ENCODE results near the gene ITGB2.

Gene ITGB2

DNA sequence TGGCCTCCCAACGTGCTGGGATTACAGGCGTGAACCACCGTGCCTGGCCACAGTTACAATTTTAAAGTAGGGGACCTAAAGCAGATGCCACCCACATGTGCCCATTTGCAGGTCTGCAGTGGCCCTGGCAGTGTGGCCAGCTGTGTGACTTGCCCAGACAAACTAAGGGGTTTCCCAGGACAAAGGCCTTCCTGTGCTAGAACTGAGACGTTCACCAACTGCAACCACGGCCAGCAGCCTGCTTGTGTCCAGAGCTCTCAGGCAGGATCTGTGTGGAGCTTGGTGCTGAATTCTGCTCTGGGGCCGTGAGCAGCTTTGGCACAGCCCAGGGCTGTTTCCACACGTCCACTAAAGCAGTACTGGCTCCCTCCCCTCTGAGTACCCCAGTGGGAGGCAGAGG, 36.6 kb downstream of the ITGB2 start:
- Histone ChIP-seq H4K20me1 (ENCODE audit: insufficient read depth, low read length, poor library complexity, severe bottlenecking) (no peaks in the 10 kb centered on the region), H3K27me3 (ENCODE audit: insufficient read depth, low read length, poor library complexity, severe bottlenecking) (no peaks in the 10 kb centered on the region), H3K9me2 (replicated peaks; ENCODE audit: low read depth, low read length) (no peaks in the 10 kb centered on the region), H3K79me2 (ENCODE audit: insufficient read depth, low read length) (no peaks in the 10 kb centered on the region), H3K36me3 (ENCODE audit: insufficient read depth, low read length) (no peaks in the 10 kb centered on the region; the same call in 1 of the 2 replicates), H3K9ac (ENCODE audit: low read depth, low read length, poor library complexity, severe bottlenecking) (no peak overlapping the region), H3K9me3 (ENCODE audit: insufficient read depth, low read depth, low read length) (no peaks in the 10 kb centered on the region), H2AFZ (ENCODE audit: low read length) (no peak overlapping the region), H3F3A (ENCODE audit: low read depth) (no peaks in the 10 kb centered on the region), H3K4me1 (ENCODE audit: insufficient read depth, low read length, poor library complexity, severe bottlenecking) (peaks cover 21% of the 10 kb centered on the region), H3K4me3 (ENCODE audit: low read length, poor library complexity, severe bottlenecking) (no peak overlapping the region), H3K4me2 (ENCODE audit: low read depth, low read length, poor library complexity, severe bottlenecking) (no peak overlapping the region)
- no peak for TF ChIP-seq EZH2phosphoT487 (IDR thresholded peaks at IDR 0.05; ENCODE audit: borderline replicate concordance)

- H3K4me2 ChIP-seq (ENCODE audit: low read depth, low read length, poor library complexity, severe bottlenecking), result no peak overlapping the region
- H3F3A ChIP-seq (ENCODE audit: low read depth), result no peaks in the 10 kb centered on the region
- H3K36me3 ChIP-seq (ENCODE audit: insufficient read depth, low read length), result no peaks in the 10 kb centered on the region; the same call in 1 of the 2 replicates
- H3K9ac ChIP-seq (ENCODE audit: low read depth, low read length, poor library complexity, severe bottlenecking), result no peak overlapping the region
- H4K20me1 ChIP-seq (ENCODE audit: insufficient read depth, low read length, poor library complexity, severe bottlenecking), result no peaks in the 10 kb centered on the region
- no peak overlapping the region for H3K4me3 ChIP-seq (ENCODE audit: low read length, poor library complexity, severe bottlenecking)
- H3K4me1 ChIP-seq (ENCODE audit: insufficient read depth, low read length, poor library complexity, severe bottlenecking), result peaks cover 21% of the 10 kb centered on the region
- TF ChIP-seq CTCF (conservative IDR thresholded peaks at IDR 0.05; ENCODE audit: low read length), result no peak
- TF ChIP-seq EZH2phosphoT487 (IDR thresholded peaks at IDR 0.05; ENCODE audit: borderline replicate concordance), result no peak
- no peaks in the 10 kb centered on the region for H3K27me3 ChIP-seq (ENCODE audit: insufficient read depth, low read length, poor library complexity, severe bottlenecking)
- no peak overlapping the region for H2AFZ ChIP-seq (ENCODE audit: low read length)
- no peaks in the 10 kb centered on the region for H3K9me2 ChIP-seq (replicated peaks; ENCODE audit: low read depth, low read length)
- H3K79me2 ChIP-seq (ENCODE audit: insufficient read depth, low read length), result no peaks in the 10 kb centered on the region
- H3K9me3 ChIP-seq (ENCODE audit: insufficient read depth, low read depth, low read length), result no peaks in the 10 kb centered on the region
These were observed 37.4 kb downstream of the ITGB2 start for GRCh38 chr21:44883250-44883649.

DNA sequence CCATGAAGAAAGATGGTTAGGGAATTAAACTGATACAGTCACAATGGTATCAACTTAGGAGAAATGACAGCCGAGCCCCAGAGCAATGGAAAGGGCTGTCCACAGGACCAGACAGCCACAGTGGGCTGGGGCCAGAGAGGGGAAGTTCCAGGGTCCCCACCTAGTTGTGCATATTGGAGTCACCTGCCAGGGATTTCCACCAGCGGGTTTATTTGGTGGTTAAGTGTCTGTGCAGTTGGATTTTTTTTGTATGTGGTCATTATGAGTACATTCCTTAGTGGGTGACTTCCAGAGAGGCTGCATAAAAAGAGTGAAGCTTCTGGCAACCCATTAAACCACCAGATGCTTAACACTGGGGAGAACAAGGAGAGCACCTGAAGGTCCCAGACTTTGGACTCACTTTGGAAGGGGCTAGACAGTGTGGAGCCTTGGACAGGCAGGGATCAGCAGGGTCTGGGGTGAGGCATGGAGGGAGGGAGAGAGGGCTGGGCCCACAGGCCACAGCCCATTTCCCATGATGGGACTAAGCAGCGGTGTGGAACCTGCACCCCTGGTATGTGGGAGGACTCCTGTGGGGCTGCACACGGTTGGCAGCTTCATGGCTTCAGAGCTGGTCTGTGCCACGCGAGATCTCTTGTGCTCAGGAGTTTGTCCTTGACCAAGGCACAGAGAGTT, 39.4 kb downstream of the ITGB2 start:
- peak overlapping the region; percentile 45 for H3K9ac ChIP-seq (ENCODE audit: low read depth, low read length, poor library complexity, severe bottlenecking)
- H2AFZ ChIP-seq (ENCODE audit: low read length), result peak overlapping the region; percentile 49
- H3K79me2 ChIP-seq (ENCODE audit: insufficient read depth, low read length), result no peaks in the 10 kb centered on the region
- H3K36me3 ChIP-seq (ENCODE audit: insufficient read depth, low read length), result no peaks in the 10 kb centered on the region; the same call in 1 of the 2 replicates
- H3K4me3 ChIP-seq (ENCODE audit: low read length, poor library complexity, severe bottlenecking), result no peak overlapping the region
- H4K20me1 ChIP-seq (ENCODE audit: insufficient read depth, low read length, poor library complexity, severe bottlenecking), result no peaks in the 10 kb centered on the region
- H3K9me2 ChIP-seq (replicated peaks; ENCODE audit: low read depth, low read length), result no peaks in the 10 kb centered on the region
- H3K27me3 ChIP-seq (ENCODE audit: insufficient read depth, low read length, poor library complexity, severe bottlenecking), result no peaks in the 10 kb centered on the region
- no peaks in the 10 kb centered on the region for H3F3A ChIP-seq (ENCODE audit: low read depth)
- H3K9me3 ChIP-seq (ENCODE audit: insufficient read depth, low read depth, low read length), result no peaks in the 10 kb centered on the region
- TF ChIP-seq EZH2phosphoT487 (IDR thresholded peaks at IDR 0.05; ENCODE audit: borderline replicate concordance), result no peak
- TF ChIP-seq CTCF (conservative IDR thresholded peaks at IDR 0.05; ENCODE audit: low read length), result no peak
- H3K4me1 ChIP-seq (ENCODE audit: insufficient read depth, low read length, poor library complexity, severe bottlenecking), result peaks cover 21% of the 10 kb centered on the region
- peak overlapping the region; percentile 21 for H3K4me2 ChIP-seq (ENCODE audit: low read depth, low read length, poor library complexity, severe bottlenecking)

Data from Loucy (cell line).